WTC11 (cell line): ENCODE measurements around the gene LRRN4CL. TPM values are rescaled to one million over a fixed set of nuclear protein-coding genes. Genes with fewer than 3 reads are reported as not detected.
A peak's percentile ranks its signal among the peaks of the same experiment; 100 is the strongest.

ENCODE experiments used
- ATF1 ChIP-seq: sonication (generic); formaldehyde crosslinking; IDR thresholded peaks from 2 replicates; pipeline ENCODE4 v1.8.1; 2023; ENCODE audit warnings: mild to moderate bottlenecking, moderate library complexity, missing genetic modification reagents
- E2F1 ChIP-seq: sonication (generic); formaldehyde crosslinking; IDR thresholded peaks from 2 replicates; pipeline ENCODE4 v1.8.0; 2022; ENCODE audit warnings: mild to moderate bottlenecking, missing genetic modification reagents
- GABPB1 ChIP-seq: sonication (generic); formaldehyde crosslinking; IDR thresholded peaks from 2 replicates; pipeline ENCODE4 v1.8.1; 2023; ENCODE audit warnings: mild to moderate bottlenecking, missing genetic modification reagents
- HMGXB4 ChIP-seq: sonication (generic); formaldehyde crosslinking; IDR thresholded peaks from 2 replicates; pipeline ENCODE4 v1.8.1; 2023; ENCODE audit warnings: mild to moderate bottlenecking, moderate library complexity, missing genetic modification reagents
- NFATC4 ChIP-seq: fragments of 250-450 bp; sonication (Bioruptor Pico); IDR thresholded peaks from 2 replicates; pipeline ENCODE4 v1.9.0; 2021; ENCODE audit warnings: mild to moderate bottlenecking
- NFE2L1 ChIP-seq: sonication (generic); formaldehyde crosslinking; IDR thresholded peaks from 2 replicates; pipeline ENCODE4 v1.8.1; 2023; ENCODE audit warnings: missing genetic modification reagents
- NR3C1 ChIP-seq: sonication (generic); formaldehyde crosslinking; conservative IDR thresholded peaks from 2 replicates; pipeline ENCODE4 v1.8.1; 2023; ENCODE audit warnings: low read depth, mild to moderate bottlenecking, missing genetic modification reagents
- SP1 ChIP-seq: sonication (generic); formaldehyde crosslinking; conservative IDR thresholded peaks from 2 replicates; pipeline ENCODE4 v1.8.1; 2022; ENCODE audit warnings: missing genetic modification reagents
- TCF7 ChIP-seq: sonication (generic); formaldehyde crosslinking; IDR thresholded peaks from 2 replicates; pipeline ENCODE4 v1.8.0; 2022; ENCODE audit warnings: mild to moderate bottlenecking, low read depth, missing genetic modification reagents, moderate library complexity
- TP53 ChIP-seq: sonication (generic); formaldehyde crosslinking; IDR thresholded peaks from 2 replicates; pipeline ENCODE4 v1.8.1; 2023; ENCODE audit warnings: mild to moderate bottlenecking, missing genetic modification reagents
- ZNF232 ChIP-seq: sonication (generic); formaldehyde crosslinking; IDR thresholded peaks from 2 replicates; pipeline ENCODE4 v1.8.0; 2022; ENCODE audit warnings: mild to moderate bottlenecking, missing genetic modification reagents
- ZNF263 ChIP-seq: sonication (generic); formaldehyde crosslinking; IDR thresholded peaks from 2 replicates; pipeline ENCODE4 v1.8.1; 2022; ENCODE audit warnings: low read depth, mild to moderate bottlenecking, moderate library complexity, missing genetic modification reagents
- ZNF396 ChIP-seq: fragments of 250-450 bp; sonication (Bioruptor Pico); IDR thresholded peaks from 2 replicates; pipeline ENCODE4 v1.8.0; 2021; ENCODE audit warnings: mild to moderate bottlenecking, moderate library complexity, borderline replicate concordance
- ZNF416 ChIP-seq: fragments of 250-450 bp; sonication (Bioruptor Pico); IDR thresholded peaks from 2 replicates; pipeline ENCODE4 v1.9.0; 2021; ENCODE audit warnings: mild to moderate bottlenecking, inconsistent platforms
- ZNF671 ChIP-seq: fragments of 250-450 bp; sonication (Bioruptor Pico); IDR thresholded peaks from 2 replicates; pipeline ENCODE4 v1.8.0; 2021; ENCODE audit warnings: mild to moderate bottlenecking
- total RNA-seq: library from RNA; stranded (reverse); gene quantifications from 3 replicates; pipeline ENCODE4 v1.2.3, GENCODE V29; 2021
- TF ChIP-seq, protein P1 (sequence below): sonication (generic); formaldehyde crosslinking; IDR thresholded peaks from 2 replicates; pipeline ENCODE4 v1.8.0; 2023; ENCODE audit warnings: mild to moderate bottlenecking, missing genetic modification reagents
- TF ChIP-seq, protein P2 (sequence below): sonication (generic); formaldehyde crosslinking; IDR thresholded peaks from 2 replicates; pipeline ENCODE4 v1.8.1; 2023; ENCODE audit warnings: mild to moderate bottlenecking, missing genetic modification reagents, borderline replicate concordance
- TF ChIP-seq, protein P3 (sequence below): fragments of 250-450 bp; sonication (Bioruptor Pico); IDR thresholded peaks from 2 replicates; pipeline ENCODE4 v1.9.0; 2021; ENCODE audit warnings: mild to moderate bottlenecking
- TF ChIP-seq, protein P4 (sequence below): sonication (generic); formaldehyde crosslinking; IDR thresholded peaks from 2 replicates; pipeline ENCODE4 v1.8.1; 2022; ENCODE audit warnings: missing genetic modification reagents, borderline replicate concordance
- TF ChIP-seq, protein P5 (sequence below): fragments of 250-450 bp; sonication (Bioruptor Pico); IDR thresholded peaks from 2 replicates; pipeline ENCODE4 v1.8.0; 2021; ENCODE audit warnings: mild to moderate bottlenecking

LRRN4CL gene
- total RNA-seq, 1 experiment from 2014 or later = 0.39 TPM

- TF ChIP-seq NFATC4 (CRISPR knock-in tag) (peak; percentile 19), NR3C1 (no peak), GABPB1 (CRISPR knock-in tag) (no peak), HMGXB4 (CRISPR knock-in tag) (no peak), ZNF396 (CRISPR knock-in tag) (no peak), TCF7 (CRISPR knock-in tag) (no peak), E2F1 (CRISPR knock-in tag) (no peak), TP53 (CRISPR knock-in tag) (no peak), SP1 (CRISPR knock-in tag) (no peak), ZNF263 (CRISPR knock-in tag) (no peak), ZNF671 (CRISPR knock-in tag) (no peak; the same call in 1 of the 2 replicates), NFE2L1 (CRISPR knock-in tag) (no peak), ZNF416 (CRISPR knock-in tag) (peak; percentile 20; the same call in 1 of the 2 replicates), ZNF232 (CRISPR knock-in tag) (no peak), ATF1 (CRISPR knock-in tag) (no peak)
- TF ChIP-seq, protein P1, sequence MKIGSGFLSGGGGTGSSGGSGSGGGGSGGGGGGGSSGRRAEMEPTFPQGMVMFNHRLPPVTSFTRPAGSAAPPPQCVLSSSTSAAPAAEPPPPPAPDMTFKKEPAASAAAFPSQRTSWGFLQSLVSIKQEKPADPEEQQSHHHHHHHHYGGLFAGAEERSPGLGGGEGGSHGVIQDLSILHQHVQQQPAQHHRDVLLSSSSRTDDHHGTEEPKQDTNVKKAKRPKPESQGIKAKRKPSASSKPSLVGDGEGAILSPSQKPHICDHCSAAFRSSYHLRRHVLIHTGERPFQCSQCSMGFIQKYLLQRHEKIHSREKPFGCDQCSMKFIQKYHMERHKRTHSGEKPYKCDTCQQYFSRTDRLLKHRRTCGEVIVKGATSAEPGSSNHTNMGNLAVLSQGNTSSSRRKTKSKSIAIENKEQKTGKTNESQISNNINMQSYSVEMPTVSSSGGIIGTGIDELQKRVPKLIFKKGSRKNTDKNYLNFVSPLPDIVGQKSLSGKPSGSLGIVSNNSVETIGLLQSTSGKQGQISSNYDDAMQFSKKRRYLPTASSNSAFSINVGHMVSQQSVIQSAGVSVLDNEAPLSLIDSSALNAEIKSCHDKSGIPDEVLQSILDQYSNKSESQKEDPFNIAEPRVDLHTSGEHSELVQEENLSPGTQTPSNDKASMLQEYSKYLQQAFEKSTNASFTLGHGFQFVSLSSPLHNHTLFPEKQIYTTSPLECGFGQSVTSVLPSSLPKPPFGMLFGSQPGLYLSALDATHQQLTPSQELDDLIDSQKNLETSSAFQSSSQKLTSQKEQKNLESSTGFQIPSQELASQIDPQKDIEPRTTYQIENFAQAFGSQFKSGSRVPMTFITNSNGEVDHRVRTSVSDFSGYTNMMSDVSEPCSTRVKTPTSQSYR (CRISPR knock-in tag) = no peak
- TF ChIP-seq, protein P2, sequence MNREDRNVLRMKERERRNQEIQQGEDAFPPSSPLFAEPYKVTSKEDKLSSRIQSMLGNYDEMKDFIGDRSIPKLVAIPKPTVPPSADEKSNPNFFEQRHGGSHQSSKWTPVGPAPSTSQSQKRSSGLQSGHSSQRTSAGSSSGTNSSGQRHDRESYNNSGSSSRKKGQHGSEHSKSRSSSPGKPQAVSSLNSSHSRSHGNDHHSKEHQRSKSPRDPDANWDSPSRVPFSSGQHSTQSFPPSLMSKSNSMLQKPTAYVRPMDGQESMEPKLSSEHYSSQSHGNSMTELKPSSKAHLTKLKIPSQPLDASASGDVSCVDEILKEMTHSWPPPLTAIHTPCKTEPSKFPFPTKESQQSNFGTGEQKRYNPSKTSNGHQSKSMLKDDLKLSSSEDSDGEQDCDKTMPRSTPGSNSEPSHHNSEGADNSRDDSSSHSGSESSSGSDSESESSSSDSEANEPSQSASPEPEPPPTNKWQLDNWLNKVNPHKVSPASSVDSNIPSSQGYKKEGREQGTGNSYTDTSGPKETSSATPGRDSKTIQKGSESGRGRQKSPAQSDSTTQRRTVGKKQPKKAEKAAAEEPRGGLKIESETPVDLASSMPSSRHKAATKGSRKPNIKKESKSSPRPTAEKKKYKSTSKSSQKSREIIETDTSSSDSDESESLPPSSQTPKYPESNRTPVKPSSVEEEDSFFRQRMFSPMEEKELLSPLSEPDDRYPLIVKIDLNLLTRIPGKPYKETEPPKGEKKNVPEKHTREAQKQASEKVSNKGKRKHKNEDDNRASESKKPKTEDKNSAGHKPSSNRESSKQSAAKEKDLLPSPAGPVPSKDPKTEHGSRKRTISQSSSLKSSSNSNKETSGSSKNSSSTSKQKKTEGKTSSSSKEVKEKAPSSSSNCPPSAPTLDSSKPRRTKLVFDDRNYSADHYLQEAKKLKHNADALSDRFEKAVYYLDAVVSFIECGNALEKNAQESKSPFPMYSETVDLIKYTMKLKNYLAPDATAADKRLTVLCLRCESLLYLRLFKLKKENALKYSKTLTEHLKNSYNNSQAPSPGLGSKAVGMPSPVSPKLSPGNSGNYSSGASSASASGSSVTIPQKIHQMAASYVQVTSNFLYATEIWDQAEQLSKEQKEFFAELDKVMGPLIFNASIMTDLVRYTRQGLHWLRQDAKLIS (CRISPR knock-in tag) = no peak
- TF ChIP-seq, protein P3, sequence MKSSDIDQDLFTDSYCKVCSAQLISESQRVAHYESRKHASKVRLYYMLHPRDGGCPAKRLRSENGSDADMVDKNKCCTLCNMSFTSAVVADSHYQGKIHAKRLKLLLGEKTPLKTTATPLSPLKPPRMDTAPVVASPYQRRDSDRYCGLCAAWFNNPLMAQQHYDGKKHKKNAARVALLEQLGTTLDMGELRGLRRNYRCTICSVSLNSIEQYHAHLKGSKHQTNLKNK (CRISPR knock-in tag) = no peak
- TF ChIP-seq, protein P4, sequence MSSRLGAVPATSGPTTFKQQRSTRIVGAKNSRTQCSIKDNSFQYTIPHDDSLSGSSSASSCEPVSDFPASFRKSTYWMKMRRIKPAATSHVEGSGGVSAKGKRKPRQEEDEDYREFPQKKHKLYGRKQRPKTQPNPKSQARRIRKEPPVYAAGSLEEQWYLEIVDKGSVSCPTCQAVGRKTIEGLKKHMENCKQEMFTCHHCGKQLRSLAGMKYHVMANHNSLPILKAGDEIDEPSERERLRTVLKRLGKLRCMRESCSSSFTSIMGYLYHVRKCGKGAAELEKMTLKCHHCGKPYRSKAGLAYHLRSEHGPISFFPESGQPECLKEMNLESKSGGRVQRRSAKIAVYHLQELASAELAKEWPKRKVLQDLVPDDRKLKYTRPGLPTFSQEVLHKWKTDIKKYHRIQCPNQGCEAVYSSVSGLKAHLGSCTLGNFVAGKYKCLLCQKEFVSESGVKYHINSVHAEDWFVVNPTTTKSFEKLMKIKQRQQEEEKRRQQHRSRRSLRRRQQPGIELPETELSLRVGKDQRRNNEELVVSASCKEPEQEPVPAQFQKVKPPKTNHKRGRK (CRISPR knock-in tag) = no peak
- TF ChIP-seq, protein P5, sequence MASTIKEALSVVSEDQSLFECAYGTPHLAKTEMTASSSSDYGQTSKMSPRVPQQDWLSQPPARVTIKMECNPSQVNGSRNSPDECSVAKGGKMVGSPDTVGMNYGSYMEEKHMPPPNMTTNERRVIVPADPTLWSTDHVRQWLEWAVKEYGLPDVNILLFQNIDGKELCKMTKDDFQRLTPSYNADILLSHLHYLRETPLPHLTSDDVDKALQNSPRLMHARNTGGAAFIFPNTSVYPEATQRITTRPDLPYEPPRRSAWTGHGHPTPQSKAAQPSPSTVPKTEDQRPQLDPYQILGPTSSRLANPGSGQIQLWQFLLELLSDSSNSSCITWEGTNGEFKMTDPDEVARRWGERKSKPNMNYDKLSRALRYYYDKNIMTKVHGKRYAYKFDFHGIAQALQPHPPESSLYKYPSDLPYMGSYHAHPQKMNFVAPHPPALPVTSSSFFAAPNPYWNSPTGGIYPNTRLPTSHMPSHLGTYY (CRISPR knock-in tag) = 0 out of 2 replicates have a peak, but pooled peaks have one; percentile 19
- TF ChIP-seq, all 79 proteins: peak for 9
Observed at GRCh38 chr11:62666259-62666926, 22.9 kb downstream of the LRRN4CL start (continued).
